22Rv1 (cell line): ENCODE measurements around the gene C3orf49.

Experiments
- H3K27ac ChIP-seq: fragments of 450-650 bp; 2 replicates; pipeline ENCODE4 v1.5.1; 2017
- CTCF ChIP-seq: fragments of 450-650 bp; IDR thresholded peaks from 2 replicates; pipeline ENCODE4 v1.5.1; 2017; ENCODE audit warnings: mild to moderate bottlenecking
- ZFX ChIP-seq: fragments of 450-650 bp; IDR thresholded peaks from 2 replicates; pipeline ENCODE4 v1.6.1; 2017; ENCODE audit warnings: antibody characterized with exemption, borderline replicate concordance

C3orf49 gene

DNA sequence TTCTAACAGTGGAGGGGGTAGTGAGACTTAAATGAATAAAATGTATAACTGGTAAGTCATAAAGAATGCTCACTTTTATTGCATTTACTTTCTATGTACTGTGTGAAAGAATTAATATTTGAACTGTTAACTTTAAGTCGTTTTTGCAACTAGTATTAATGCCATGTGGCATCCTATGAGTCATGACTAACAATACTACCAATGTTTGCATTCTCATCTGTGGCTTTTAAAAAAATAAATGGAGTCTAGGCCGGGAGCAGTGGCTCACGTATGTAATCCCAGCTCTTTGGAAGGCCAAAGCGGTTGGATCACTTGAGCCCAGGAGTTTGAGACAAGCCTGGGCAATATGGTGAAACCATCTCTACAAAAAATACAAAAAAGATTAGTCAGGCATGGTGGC is 5.2 kb downstream of the C3orf49 start:
- H3K27ac ChIP-seq, result no peak overlapping the region
- TF ChIP-seq ZFX (no peak), CTCF (no peak)

DNA sequence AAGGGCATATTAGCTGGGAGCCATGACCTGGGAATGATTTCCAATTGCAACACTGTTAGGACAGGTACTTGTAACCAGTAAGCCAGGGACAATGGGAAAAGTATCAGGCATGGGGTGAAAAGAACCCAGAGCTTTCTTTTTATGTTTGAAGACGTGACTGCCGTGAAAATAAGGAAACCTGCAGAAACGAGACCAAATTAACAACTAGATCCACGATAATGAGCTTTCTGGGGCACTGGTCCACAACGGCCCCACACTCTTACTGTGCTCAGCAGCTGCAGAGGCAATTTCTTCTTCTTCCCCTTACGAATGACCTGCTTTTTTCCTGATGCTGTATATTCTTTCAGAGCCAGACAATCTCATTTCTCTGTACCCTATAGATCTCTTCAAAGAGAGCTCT is 11.4 kb downstream of the C3orf49 start:
- TF ChIP-seq ZFX, result no peak
- no peak for TF ChIP-seq CTCF
- H3K27ac ChIP-seq, result no peak overlapping the region

DNA sequence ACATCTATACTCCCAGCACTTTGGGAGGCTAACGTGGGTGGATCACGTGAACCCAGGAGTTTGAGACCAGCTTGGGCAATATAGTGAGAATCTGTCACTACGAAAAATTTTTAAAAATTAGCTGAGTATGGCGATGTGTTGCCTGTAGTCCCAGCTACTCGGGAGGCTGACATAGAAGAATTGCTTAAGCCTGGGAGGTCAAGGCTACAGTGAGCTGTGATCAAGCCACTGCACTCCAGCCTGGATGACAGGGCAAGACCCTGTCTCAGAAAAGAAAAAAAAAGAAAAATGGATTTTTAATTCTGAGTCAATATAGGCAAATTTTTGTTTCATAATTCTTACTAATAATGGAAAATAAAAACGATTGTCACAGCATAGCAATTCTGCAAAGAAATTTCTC is 13.3 kb downstream of the C3orf49 start:
- TF ChIP-seq CTCF (no peak), ZFX (no peak)

DNA sequence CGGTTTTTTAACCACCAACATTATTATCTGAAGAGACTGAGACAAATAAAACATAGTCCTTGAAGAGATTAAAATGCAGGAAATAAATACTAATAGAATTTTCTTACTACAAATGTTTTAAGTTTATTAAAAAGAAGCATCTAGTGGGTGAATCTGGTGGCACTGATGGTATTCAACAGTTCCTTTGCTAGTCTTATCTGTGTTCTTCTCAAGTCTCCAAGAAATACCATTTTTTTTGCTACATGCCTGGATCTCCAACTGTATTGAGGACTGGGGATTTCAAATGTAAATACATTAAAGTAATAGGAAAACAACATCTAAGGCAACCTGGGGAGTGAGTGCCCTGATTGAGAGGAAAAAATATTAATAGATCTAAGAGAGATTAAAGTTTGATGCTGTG is 22.6 kb downstream of the C3orf49 start:
- H3K27ac ChIP-seq, result no peak overlapping the region
- no peak for TF ChIP-seq CTCF
- TF ChIP-seq ZFX, result no peak

More for the DNA sequence above, 13.3 kb downstream of the C3orf49 start:
- H3K27ac ChIP-seq, result no peak overlapping the region

DNA sequence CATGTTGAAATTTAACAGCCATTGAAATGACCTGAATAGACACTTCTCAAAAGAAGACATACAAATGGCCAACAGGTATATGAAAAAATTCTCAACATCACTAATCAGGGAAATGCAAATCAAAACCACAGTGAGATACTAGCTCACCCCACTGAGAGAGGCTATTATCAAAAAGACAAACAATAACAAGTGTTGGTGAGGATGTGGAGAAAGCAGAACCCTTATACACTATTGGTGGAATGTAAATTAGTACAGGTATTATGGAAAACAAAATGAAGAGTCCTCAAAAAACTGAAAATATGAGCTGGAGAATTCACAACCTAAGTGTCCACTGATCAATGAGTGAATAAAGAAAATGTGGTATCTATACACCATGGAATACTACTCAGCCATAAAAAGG is 23.0 kb downstream of the C3orf49 start:
- no peak overlapping the region for H3K27ac ChIP-seq
- TF ChIP-seq ZFX (no peak), CTCF (no peak)

DNA sequence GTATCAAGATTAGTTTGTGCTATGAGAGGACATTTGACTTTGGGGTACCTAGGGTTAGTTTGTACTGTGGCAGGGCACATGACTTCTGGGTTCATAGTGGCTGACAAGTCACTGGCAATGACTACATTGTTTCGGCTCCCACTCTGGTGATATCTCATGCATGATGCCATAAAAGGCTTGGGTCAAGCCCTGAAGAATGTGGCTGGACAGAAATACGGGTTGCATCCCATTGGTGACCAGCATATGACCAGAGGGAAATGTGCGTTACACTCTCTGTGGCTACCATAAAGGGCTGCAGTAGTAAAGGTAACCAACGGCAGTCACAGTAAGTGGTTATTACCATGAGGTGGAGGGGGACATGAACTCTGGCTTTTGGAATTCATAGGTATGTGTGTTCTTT is 26.1 kb downstream of the C3orf49 start:
- no peak overlapping the region for H3K27ac ChIP-seq
- no peak for TF ChIP-seq CTCF
- TF ChIP-seq ZFX, result no peak

DNA sequence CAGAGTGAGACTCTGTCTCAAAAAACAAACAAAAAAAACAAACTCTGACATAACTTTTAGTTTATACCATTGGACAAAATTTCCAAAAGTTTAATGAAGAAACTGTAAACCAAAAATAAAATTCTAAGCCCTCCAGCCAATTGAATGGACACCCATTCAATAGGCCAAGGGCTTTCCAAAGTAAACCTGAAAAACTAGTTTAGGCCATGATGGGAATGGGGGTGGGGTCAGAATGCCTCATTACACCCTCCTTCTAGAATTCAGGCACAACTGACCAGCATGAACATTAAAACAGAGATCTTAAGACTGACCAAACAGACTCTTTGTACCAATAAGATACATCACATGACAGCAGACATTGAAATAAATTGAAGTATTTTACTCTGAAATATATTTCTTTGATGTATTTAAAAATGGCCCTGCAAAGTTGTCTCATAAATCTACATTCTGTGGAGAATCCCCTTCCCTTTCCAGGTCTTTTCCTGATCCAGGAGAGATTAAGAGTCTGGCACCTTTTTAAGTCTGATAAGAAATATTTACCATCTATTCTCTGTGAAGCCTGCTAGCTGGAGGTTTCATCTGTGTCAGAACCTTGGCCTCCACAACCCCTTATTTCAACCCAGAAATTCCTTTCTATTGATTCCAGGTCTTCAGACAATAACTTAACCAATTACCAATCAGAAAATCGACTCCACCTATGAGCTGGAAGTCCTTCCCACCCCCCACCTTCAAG is 28.8 kb downstream of the C3orf49 start:
- TF ChIP-seq CTCF, result no peak
- TF ChIP-seq ZFX, result no peak

More for the DNA sequence above, 28.8 kb downstream of the C3orf49 start:
- peak overlapping the region; percentile 27; the same call in 1 of the 2 replicates for H3K27ac ChIP-seq
